BJ (cell line): ENCODE measurements around the gene ATRAID. TPM values are rescaled to one million over a fixed set of nuclear protein-coding genes. Genes with fewer than 3 reads are reported as not detected.

Experiments
- CTCF ChIA-PET: fragments of 350-600 bp; formaldehyde crosslinking; extraction: SDS; loops from one replicate; lab custom pipeline; 2021; ENCODE audit warnings: antibody characterized with exemption, inconsistent platforms; lab: Yijun Ruan, JAX
- POLR2A ChIA-PET: fragments of 300-600 bp; sonication (Branson Sonifier 250); formaldehyde crosslinking; extraction: SDS; loops from one replicate; lab custom pipeline; 2021; ENCODE audit warnings: antibody characterized with exemption; lab: Charles Lee
- DNase-seq: peaks from one replicate; pipeline ENCODE4 v3.0.0-alpha.2; 2011; ENCODE audit warnings: low read depth
- H3K27me3 ChIP-seq: 2 replicates; pipeline ENCODE4 v1.6.0; 2011; ENCODE audit warnings: low read length; ENCODE audit not compliant: control insufficient read depth, insufficient read depth
- H3K36me3 ChIP-seq: 2 replicates; pipeline ENCODE4 v1.5.1; 2011; ENCODE audit warnings: low read length; ENCODE audit not compliant: control insufficient read depth, insufficient read depth
- H3K4me3 ChIP-seq: 2 replicates; pipeline ENCODE4 v1.5.1; 2011; ENCODE audit warnings: low read depth, mild to moderate bottlenecking, control low read depth, low read length
- CTCF ChIP-seq: IDR thresholded peaks from 2 replicates; pipeline ENCODE4 v1.5.1; 2011; ENCODE audit warnings: low read depth, mild to moderate bottlenecking, control low read depth, inconsistent platforms, low read length, moderate library complexity; ENCODE audit not compliant: insufficient read depth
- polyA plus RNA-seq: library from polyadenylated mRNA; depleted of rRNA; stranded (reverse); fragments of >200 nt; gene quantifications from 2 replicates; pipeline ENCODE4 v1.2.3, GENCODE V29; 2011

The ATRAID gene
- polyA plus RNA-seq, 1 experiment, result 217 TPM

GRCh38 chr2:27240406-27240805 lies 28.6 kb downstream of the ATRAID start:
- Histone ChIP-seq H3K4me3 (no peak overlapping the region), H3K27me3 (no peaks in the 10 kb centered on the region), H3K36me3 (peaks cover 45% of the 10 kb centered on the region)
- CTCF ChIA-PET, result interaction anchor here (0.9 to 1.3 kb wide), 2 partner anchors 9 kb away, joined by 3 to 4 read pairs; no protein-coding TSS in a partner anchor
- TF ChIP-seq CTCF, result no peak
- POLR2A ChIA-PET, result no interaction called here
- no peak for DNase-seq

GRCh38 chr2:27241761-27242613 lies 30.1 kb downstream of the ATRAID start:
- Histone ChIP-seq H3K4me3 (no peak overlapping the region), H3K36me3 (peaks cover 42% of the 10 kb centered on the region), H3K27me3 (no peaks in the 10 kb centered on the region)
- DNase-seq, result no peak
- ChIA-PET CTCF (interaction anchor here (0.8 to 1.7 kb wide), 4 partner anchors 14 to 144 kb away, joined by 3 to 5 read pairs (median 3); no protein-coding TSS in a partner anchor), POLR2A (no interaction called here)
- no peak for TF ChIP-seq CTCF

- H3K27me3 ChIP-seq, result no peaks in the 10 kb centered on the region
- no peak for TF ChIP-seq CTCF
- no peak for DNase-seq
- no peak overlapping the region for H3K4me3 ChIP-seq
- peaks cover 37% of the 10 kb centered on the region for H3K36me3 ChIP-seq
- CTCF ChIA-PET, result interaction anchor here (1.3 to 1.7 kb wide), 3 partner anchors 10 to 145 kb away, joined by 3 to 5 read pairs (median 5); no protein-coding TSS in a partner anchor
- POLR2A ChIA-PET, result no interaction called here
Measured at GRCh38 chr2:27242614-27242951, 30.7 kb downstream of the ATRAID start.

GRCh38 chr2:27243391-27244130 lies 31.7 kb downstream of the ATRAID start:
- H3K27me3 ChIP-seq, result no peaks in the 10 kb centered on the region
- ChIA-PET POLR2A (no interaction called here), CTCF (interaction anchor here (0.8 to 1.7 kb wide), 4 partner anchors 9 to 146 kb away, joined by 3 to 5 read pairs (median 5); no protein-coding TSS in a partner anchor)
- no peak overlapping the region for H3K4me3 ChIP-seq
- no peak for DNase-seq
- TF ChIP-seq CTCF, result no peak
- H3K36me3 ChIP-seq, result peaks cover 28% of the 10 kb centered on the region

GRCh38 chr2:27245116-27245515 lies 33.3 kb downstream of the ATRAID start:
- Histone ChIP-seq H3K27me3 (no peaks in the 10 kb centered on the region), H3K4me3 (no peak overlapping the region), H3K36me3 (peaks cover 22% of the 10 kb centered on the region)
- ChIA-PET CTCF (interaction anchor here (0.7 to 2.0 kb wide), 3 partner anchors 17 to 35 kb away, joined by 3 to 5 read pairs (median 3); no protein-coding TSS in a partner anchor), POLR2A (no interaction called here)
- TF ChIP-seq CTCF, result no peak
- DNase-seq, result no peak
